A549 (cell line): ENCODE measurements around the gene FRMD1. TPM values are rescaled to one million over a fixed set of nuclear protein-coding genes. Genes with fewer than 3 reads are reported as not detected.

ENCODE experiments used
- ATAC-seq, 2 experiments: fragments of 200-7000 bp in 1 of 2; fragments of >200 bp in 1 of 2; cut with Nextera tagmentation in 1 of 2; cut with Tn5 transposase in 1 of 2; 3 replicates each; pipeline versions ENCODE4 v1.8.0 to v1.9.1; 2018 to 2020; ENCODE audit warnings: mild to moderate bottlenecking in 1 of 2, moderate library complexity in 1 of 2
- CTCF ChIA-PET: fragments of 300-600 bp; sonication (Branson Sonifier 250); formaldehyde crosslinking; extraction: SDS; loops from one replicate; lab custom pipeline; 2021; ENCODE audit warnings: antibody characterized with exemption, inconsistent platforms; lab: Yijun Ruan, JAX
- POLR2A ChIA-PET: fragments of 350-600 bp; formaldehyde crosslinking; extraction: SDS; loops from one replicate; lab custom pipeline; 2021; ENCODE audit warnings: antibody characterized with exemption, inconsistent platforms; lab: Yijun Ruan, JAX
- DNase-seq, 2 experiments: peaks; one replicate each; pipeline versions ENCODE4 v3.0.0 to v3.0.0-alpha.2; 2011 to 2016; ENCODE audit warnings: low read depth in 1 of 2, low spot score in 1 of 2
- FAIRE-seq: peaks from 2 replicates; lab custom pipeline; 2011; peaks lifted over from hg19 to GRCh38; lab: Jason Lieb, UNC
- H3K27ac ChIP-seq, 2 experiments: fragments of >200 bp; sonication (Bioruptor Twin); formaldehyde crosslinking; 3 replicates each; pipeline ENCODE4 v1.5.1; 2016 to 2017
- H3K4me1 ChIP-seq: fragments of >200 bp; sonication (Bioruptor Twin); formaldehyde crosslinking; 3 replicates; pipeline ENCODE4 v1.6.1; 2016
- H3K4me2 ChIP-seq: fragments of >200 bp; sonication (Bioruptor Twin); formaldehyde crosslinking; 3 replicates; pipeline ENCODE4 v1.6.1; 2016
- H3K4me3 ChIP-seq: fragments of >200 bp; sonication (Bioruptor Twin); formaldehyde crosslinking; 3 replicates; pipeline ENCODE4 v1.5.1; 2016
- H3K9me3 ChIP-seq: fragments of >200 bp; sonication (Bioruptor Twin); formaldehyde crosslinking; 3 replicates; pipeline ENCODE4 v1.6.1; 2016
- CHD2 ChIP-seq: fragments of 150-350 bp; IDR thresholded peaks from 2 replicates; pipeline ENCODE4 v1.6.1; 2014; ENCODE audit warnings: low read length; ENCODE audit not compliant: partially characterized antibody
- CHD4 ChIP-seq: fragments of 200-600 bp; sonication (generic); IDR thresholded peaks from 2 replicates; pipeline ENCODE4 v1.6.1; 2016; ENCODE audit warnings: antibody characterized with exemption, mild to moderate bottlenecking, borderline replicate concordance
- EHF ChIP-seq: fragments of 250-450 bp; sonication (Bioruptor Pico); IDR thresholded peaks from 2 replicates; pipeline ENCODE4 v1.5.0; 2020; ENCODE audit warnings: mild to moderate bottlenecking
- EHMT2 ChIP-seq: fragments of 200-600 bp; sonication (generic); IDR thresholded peaks from 2 replicates; pipeline ENCODE4 v1.6.1; 2016; ENCODE audit warnings: antibody characterized with exemption, low read depth, mild to moderate bottlenecking, moderate library complexity
- FOSL2 ChIP-seq, 2 experiments: fragments of 450-650 bp in 1 of 2; fragments of >200 bp in 1 of 2; sonication (Bioruptor Twin) in 1 of 2; formaldehyde crosslinking; IDR thresholded peaks; 2 replicates each; pipeline versions ENCODE4 v1.5.0 to v1.6.1; 2016 to 2020; ENCODE audit warnings: mild to moderate bottlenecking in 1 of 2, moderate library complexity in 1 of 2
- GATA3 ChIP-seq: IDR thresholded peaks from 2 replicates; pipeline ENCODE4 v1.6.1; 2012; ENCODE audit warnings: borderline replicate concordance
- HDAC2 ChIP-seq: fragments of 200-600 bp; sonication (generic); IDR thresholded peaks from 2 replicates; pipeline ENCODE4 v1.6.1; 2016
- HES2 ChIP-seq: fragments of >200 bp; sonication (Bioruptor Twin); formaldehyde crosslinking; IDR thresholded peaks from 2 replicates; pipeline ENCODE4 v1.6.1; 2016
- HMGXB4 ChIP-seq: fragments of 250-450 bp; sonication (Bioruptor Pico); IDR thresholded peaks from 2 replicates; pipeline ENCODE4 v1.5.0; 2021; ENCODE audit warnings: mild to moderate bottlenecking, moderate library complexity, borderline replicate concordance
- MAX ChIP-seq: IDR thresholded peaks from 2 replicates; pipeline ENCODE4 v1.6.1; 2012
- MAZ ChIP-seq: fragments of 150-350 bp; IDR thresholded peaks from 2 replicates; pipeline ENCODE4 v1.6.1; 2014; ENCODE audit warnings: antibody characterized with exemption, low read depth, low read length, borderline replicate concordance
- MYC ChIP-seq: IDR thresholded peaks from 2 replicates; pipeline ENCODE4 v1.6.1; 2012; ENCODE audit warnings: mild to moderate bottlenecking, inconsistent platforms, low read length, improper control_type of control experiment, borderline replicate concordance
- NFE2L2 ChIP-seq: fragments of 150-350 bp; conservative IDR thresholded peaks from 2 replicates; pipeline ENCODE4 v1.6.1; 2014; ENCODE audit warnings: low read length
- NR3C1 ChIP-seq: fragments of >200 bp; sonication (Bioruptor Twin); formaldehyde crosslinking; IDR thresholded peaks from 3 replicates; pipeline ENCODE4 v1.6.1; 2017
- PBX3 ChIP-seq: IDR thresholded peaks from 2 replicates; pipeline ENCODE4 v1.6.1; 2012
- PHF8 ChIP-seq: fragments of 200-600 bp; sonication (generic); IDR thresholded peaks from 2 replicates; pipeline ENCODE4 v1.6.1; 2016; ENCODE audit warnings: low read depth, mild to moderate bottlenecking, antibody characterized with exemption, moderate library complexity, borderline replicate concordance
- RFX5 ChIP-seq: fragments of 450-650 bp; IDR thresholded peaks from 2 replicates; pipeline ENCODE4 v1.7.1; 2014; ENCODE audit warnings: antibody characterized with exemption, mild to moderate bottlenecking, moderate library complexity
- SMC3 ChIP-seq: fragments of >200 bp; sonication (Bioruptor Twin); formaldehyde crosslinking; IDR thresholded peaks from 3 replicates; pipeline ENCODE4 v1.6.1; 2018; ENCODE audit warnings: inconsistent platforms
- SREBF2 ChIP-seq: fragments of 450-650 bp; IDR thresholded peaks from 2 replicates; pipeline ENCODE4 v1.6.1; 2014; ENCODE audit warnings: mild to moderate bottlenecking, moderate library complexity
- ZNF302 ChIP-seq: fragments of 250-450 bp; sonication (Bioruptor Pico); IDR thresholded peaks from 2 replicates; pipeline ENCODE4 v1.9.0; 2021; ENCODE audit warnings: inconsistent platforms, mild to moderate bottlenecking, moderate library complexity
- ZSCAN20 ChIP-seq: fragments of 250-450 bp; sonication (Bioruptor Pico); IDR thresholded peaks from 2 replicates; pipeline ENCODE4 v1.8.0; 2022; ENCODE audit warnings: mild to moderate bottlenecking, moderate library complexity
- WGBS: methylation state at CpG from one replicate; pipeline ENCODE4 v1.1.6; 2017; ENCODE audit errors: missing lambda C conversion rate; 5-methylcytosine and 5-hydroxymethylcytosine counted together
- polyA plus RNA-seq, 4 experiments: library from polyadenylated mRNA; depleted of rRNA in 3 of 4; stranded (reverse); fragments of >200 nt; fragmentation: RNase III in 1 of 4; extraction: RNeasy Plus Mini Kit Qiagen cat#74134 plus additional on column Dnase treatment in 1 of 4; gene quantifications; 2 replicates in 3 of 4; 3 replicates in 1 of 4; pipeline ENCODE4 v1.2.3, GENCODE V29; 2011 to 2017

Gene FRMD1
- polyA plus RNA-seq, 2 of the 4 experiments (the other 2 are of a cell fraction), result not detected

GRCh38 chr6:168100803-168101589 lies 22.0 kb upstream of the FRMD1 start:
- no peaks in the 10 kb centered on the region for H3K9me3 ChIP-seq
- H3K4me2 ChIP-seq, result no peak overlapping the region
- no peak for FAIRE-seq
- H3K27ac ChIP-seq, result no peak overlapping the region
- TF ChIP-seq SREBF2 (no peak), GATA3 (no peak), MAZ (no peak), ZSCAN20 (CRISPR knock-in tag) (no peak), MAX (no peak), CHD2 (no peak), NR3C1 (no peak), HMGXB4 (CRISPR knock-in tag) (no peak), EHF (no peak), SMC3 (no peak)
- TF ChIP-seq, all 56 proteins: peak for 0
- Histone ChIP-seq H3K4me1 (no peaks in the 10 kb centered on the region), H3K4me3 (no peak overlapping the region)
- no peak for ATAC-seq
- no peak for DNase-seq
- POLR2A ChIA-PET, result no interaction called here
- CTCF ChIA-PET, result no interaction called here
- WGBS, result 30% methylated on average over 6 of the region's 52 CpGs

GRCh38 chr6:168100011-168100802 lies 21.2 kb upstream of the FRMD1 start:
- TF ChIP-seq FOSL2 (IDR thresholded peaks at IDR 0.05) (no peak), FOSL2 (CRISPR knock-in tag; IDR thresholded peaks at IDR 0.05) (no peak), EHMT2 (no peak)
- DNase-seq (no peak), ATAC-seq (no peak), FAIRE-seq (no peak)
- H3K4me3 ChIP-seq, result no peak overlapping the region
- POLR2A ChIA-PET, result no interaction called here
- no peak overlapping the region for H3K27ac ChIP-seq
- WGBS, result 83% methylated on average over 16 of the region's 26 CpGs
- no peaks in the 10 kb centered on the region for H3K4me1 ChIP-seq
- H3K4me2 ChIP-seq, result no peak overlapping the region
- CTCF ChIA-PET, result no interaction called here
- no peaks in the 10 kb centered on the region for H3K9me3 ChIP-seq

GRCh38 chr6:168099201-168100010 lies 20.4 kb upstream of the FRMD1 start:
- Histone ChIP-seq H3K9me3 (no peaks in the 10 kb centered on the region), H3K4me1 (no peaks in the 10 kb centered on the region), H3K4me3 (no peak overlapping the region), H3K27ac (no peak overlapping the region), H3K4me2 (no peak overlapping the region)
- DNase-seq, result no peak
- WGBS, result 66% methylated on average over 13 of the region's 23 CpGs
- ChIA-PET CTCF (no interaction called here), POLR2A (no interaction called here)
- TF ChIP-seq CHD4 (no peak), ZNF302 (CRISPR knock-in tag) (no peak), PBX3 (no peak), SREBF2 (no peak), PHF8 (no peak), RFX5 (no peak), MYC (no peak), HES2 (no peak), NFE2L2 (no peak), HDAC2 (no peak)
- no peak for ATAC-seq
- FAIRE-seq, result no peak
